MM.1S (cell line): ENCODE measurements around the gene SSBP3.

Experiments
- EZH2phosphoT487 ChIP-seq: fragments of 300-600 bp; sonication (generic); IDR thresholded peaks from 2 replicates; pipeline ENCODE4 v1.6.1; 2018; ENCODE audit warnings: antibody characterized with exemption, low read length
- TF ChIP-seq, protein P1 (sequence below): fragments of 300-600 bp; sonication (generic); IDR thresholded peaks from 2 replicates; pipeline ENCODE4 v1.5.1; 2016; ENCODE audit warnings: antibody characterized with exemption, low read length, mixed read lengths

DNA sequence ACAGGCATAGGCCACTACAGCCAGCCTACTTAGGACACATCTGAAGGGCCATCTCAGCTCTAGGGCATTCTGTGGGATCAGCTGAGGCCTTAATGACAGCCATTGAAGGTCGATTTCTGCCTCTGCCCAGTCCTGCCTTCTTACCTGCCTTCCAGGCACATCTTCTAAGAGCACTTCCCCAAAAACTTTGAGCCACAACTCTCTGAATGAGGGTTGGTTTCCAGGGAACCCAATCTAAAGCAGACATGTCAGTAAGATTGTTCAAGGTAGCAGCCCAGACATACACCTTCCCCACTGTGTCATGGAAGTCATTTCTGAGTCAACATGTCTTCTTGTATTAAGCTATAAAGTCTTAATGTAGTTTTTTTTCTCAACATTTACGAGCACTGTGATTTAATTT, 18.2 kb upstream of the SSBP3 start:
- TF ChIP-seq, protein P1, sequence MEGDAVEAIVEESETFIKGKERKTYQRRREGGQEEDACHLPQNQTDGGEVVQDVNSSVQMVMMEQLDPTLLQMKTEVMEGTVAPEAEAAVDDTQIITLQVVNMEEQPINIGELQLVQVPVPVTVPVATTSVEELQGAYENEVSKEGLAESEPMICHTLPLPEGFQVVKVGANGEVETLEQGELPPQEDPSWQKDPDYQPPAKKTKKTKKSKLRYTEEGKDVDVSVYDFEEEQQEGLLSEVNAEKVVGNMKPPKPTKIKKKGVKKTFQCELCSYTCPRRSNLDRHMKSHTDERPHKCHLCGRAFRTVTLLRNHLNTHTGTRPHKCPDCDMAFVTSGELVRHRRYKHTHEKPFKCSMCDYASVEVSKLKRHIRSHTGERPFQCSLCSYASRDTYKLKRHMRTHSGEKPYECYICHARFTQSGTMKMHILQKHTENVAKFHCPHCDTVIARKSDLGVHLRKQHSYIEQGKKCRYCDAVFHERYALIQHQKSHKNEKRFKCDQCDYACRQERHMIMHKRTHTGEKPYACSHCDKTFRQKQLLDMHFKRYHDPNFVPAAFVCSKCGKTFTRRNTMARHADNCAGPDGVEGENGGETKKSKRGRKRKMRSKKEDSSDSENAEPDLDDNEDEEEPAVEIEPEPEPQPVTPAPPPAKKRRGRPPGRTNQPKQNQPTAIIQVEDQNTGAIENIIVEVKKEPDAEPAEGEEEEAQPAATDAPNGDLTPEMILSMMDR, result no peak
- no peak for TF ChIP-seq EZH2phosphoT487
